Lung (tissue), 12 donors: ENCODE data around the gene CDH4. TPM values are rescaled to one million over a fixed set of nuclear protein-coding genes. Genes with fewer than 3 reads are reported as not detected.

Experiments used
- ATAC-seq: fragments of 200-7000 bp; cut with Tn5 transposase; one replicate; pipeline ENCODE4 v1.9.1; 2020; ENCODE audit warnings: moderate number of reproducible peaks; ENCODE audit not compliant: insufficient read depth, low FRiP score
- DNase-seq, 3 donors: peaks; one replicate each; pipeline ENCODE4 v3.0.0-alpha.2; 2013 to 2017
- H3K27ac ChIP-seq, 2 donors: one replicate each; pipeline ENCODE4 v1.5.1; 2013; ENCODE audit warnings: mild to moderate bottlenecking in 2 of 2, moderate library complexity in 2 of 2, control low read depth in 1 of 2, inconsistent platforms in 1 of 2, low read depth in 1 of 2, low read length in 1 of 2
- H3K27me3 ChIP-seq, 3 donors: one replicate each; pipeline ENCODE4 v1.5.1; 2013; ENCODE audit warnings: low read length in 2 of 3; ENCODE audit not compliant: control insufficient read depth in 3 of 3, insufficient read depth in 3 of 3
- H3K36me3 ChIP-seq, 4 donors: one replicate each; pipeline ENCODE4 v1.5.1; 2013; ENCODE audit warnings: low read length in 4 of 4, mild to moderate bottlenecking in 1 of 4, moderate library complexity in 1 of 4; ENCODE audit not compliant: control insufficient read depth in 4 of 4, insufficient read depth in 4 of 4
- H3K4me1 ChIP-seq, 5 donors: one replicate each; pipeline ENCODE4 v1.5.1; 2013; ENCODE audit warnings: low read length in 5 of 5, mild to moderate bottlenecking in 2 of 5, moderate library complexity in 1 of 5; ENCODE audit not compliant: control insufficient read depth in 5 of 5, insufficient read depth in 5 of 5
- H3K4me3 ChIP-seq: one replicate; pipeline ENCODE4 v1.5.1; 2013; ENCODE audit warnings: mild to moderate bottlenecking, control low read depth, moderate library complexity
- H3K9ac ChIP-seq, 2 donors: one replicate each; pipeline ENCODE4 v1.5.1; 2013; ENCODE audit warnings: low read length in 2 of 2, control low read depth in 1 of 2; ENCODE audit not compliant: insufficient read depth in 1 of 2
- H3K9me3 ChIP-seq, 4 donors: one replicate each; pipeline ENCODE4 v1.5.1; 2013; ENCODE audit warnings: low read length in 3 of 4, mild to moderate bottlenecking in 1 of 4, moderate library complexity in 1 of 4; ENCODE audit not compliant: control insufficient read depth in 4 of 4, insufficient read depth in 3 of 4
- CTCF ChIP-seq: IDR thresholded peaks from 2 replicates; pipeline ENCODE4 v1.5.1; 2012; ENCODE audit warnings: mild to moderate bottlenecking; ENCODE audit errors: control extremely low read depth, extremely low read depth
- WGBS, 2 donors: extraction: QIAGEN DNeasy Blood & Tissue Kit; methylation state at CpG; one replicate each; pipeline ENCODE4 v1.1.7; 2013; 5-methylcytosine and 5-hydroxymethylcytosine counted together
- polyA plus RNA-seq, 2 donors: library from polyadenylated mRNA; stranded (reverse); fragments of 200-250 nt; gene quantifications; one replicate each; pipeline ENCODE4 v1.2.1, GENCODE V29; 2013
- total RNA-seq, 2 donors: library from RNA; depleted of rRNA in 1 of 2; stranded (reverse); fragments of >200 nt in 1 of 2; gene quantifications; one replicate each; pipeline ENCODE4 v1.2.1, GENCODE V29; 2014 to 2021
- donor health status: control.
- donor health status: control.
- donor health status: Bipolar disorder and iron deficiency.
- donor health status: healthy.
- donor health status: DM: yes; HTN: yes; CAD: no.

The CDH4 gene
- total and polyA plus RNA-seq, 4 donors: 0.10 to 2.1 (median 0.34) TPM

GRCh38 chr20:61764471-61765025 lies 512.5 kb downstream of the CDH4 start:
- no peak overlapping the region for H3K9ac ChIP-seq
- DNase-seq (no peak), ATAC-seq (no peak)
- no peak overlapping the region for H3K4me3 ChIP-seq
- WGBS, 2 donors: 80 to 82% methylated on average over 17 of the region's 17 CpGs
- H3K36me3 ChIP-seq: no peaks in the 10 kb centered on the region
- H3K27ac ChIP-seq: no peak overlapping the region
- H3K27me3 ChIP-seq: peaks cover 0 to 18% (median 0%) of the 10 kb centered on the region in 3 donors
- TF ChIP-seq CTCF: no peak
- no peaks in the 10 kb centered on the region for H3K9me3 ChIP-seq
- no peaks in the 10 kb centered on the region for H3K4me1 ChIP-seq

GRCh38 chr20:61765081-61765870 lies 513.2 kb downstream of the CDH4 start:
- Histone ChIP-seq H3K4me1 (no peaks in the 10 kb centered on the region), H3K4me3 (no peak overlapping the region), H3K9ac (no peak overlapping the region), H3K36me3 (no peaks in the 10 kb centered on the region), H3K27ac (no peak overlapping the region), H3K9me3 (no peaks in the 10 kb centered on the region), H3K27me3 (peaks cover 0 to 18% (median 0%) of the 10 kb centered on the region in 3 donors)
- WGBS, 2 donors: 75 to 86% methylated on average over 16 of the region's 16 CpGs
- no peak for DNase-seq
- no peak for ATAC-seq
- TF ChIP-seq CTCF: no peak

GRCh38 chr20:61765871-61766654 lies 514.0 kb downstream of the CDH4 start:
- TF ChIP-seq CTCF: no peak
- Histone ChIP-seq H3K4me1 (no peaks in the 10 kb centered on the region), H3K36me3 (no peaks in the 10 kb centered on the region), H3K9ac (no peak overlapping the region), H3K27me3 (peaks cover 0 to 14% (median 0%) of the 10 kb centered on the region in 3 donors), H3K9me3 (no peaks in the 10 kb centered on the region), H3K4me3 (no peak overlapping the region), H3K27ac (no peak overlapping the region)
- WGBS, 2 donors: 81 to 88% methylated on average over 8 to 12 of the region's 12 CpGs
- ATAC-seq: no peak
- no peak for DNase-seq
